Activated CD4-positive, CD25-positive, alpha-beta regulatory T cell treated with anti-CD3 and anti-CD28 coated beads, Interleukin-2, amount 50 U/mL, for 16 hours (primary cell): ENCODE results near the gene HKDC1.
A peak's percentile ranks its signal among the peaks of the same experiment; 100 is the strongest.
"Not testable (repeated sequence)": the region's sequence is repeated elsewhere in the genome, so short reads cannot be mapped to it uniquely, and the experiment has no call there.

Source experiments
- DNase-seq: peaks from one replicate; pipeline ENCODE4 v3.0.0-alpha.2; 2020; ENCODE audit warnings: low read depth, low spot score

HKDC1 gene, protein sequence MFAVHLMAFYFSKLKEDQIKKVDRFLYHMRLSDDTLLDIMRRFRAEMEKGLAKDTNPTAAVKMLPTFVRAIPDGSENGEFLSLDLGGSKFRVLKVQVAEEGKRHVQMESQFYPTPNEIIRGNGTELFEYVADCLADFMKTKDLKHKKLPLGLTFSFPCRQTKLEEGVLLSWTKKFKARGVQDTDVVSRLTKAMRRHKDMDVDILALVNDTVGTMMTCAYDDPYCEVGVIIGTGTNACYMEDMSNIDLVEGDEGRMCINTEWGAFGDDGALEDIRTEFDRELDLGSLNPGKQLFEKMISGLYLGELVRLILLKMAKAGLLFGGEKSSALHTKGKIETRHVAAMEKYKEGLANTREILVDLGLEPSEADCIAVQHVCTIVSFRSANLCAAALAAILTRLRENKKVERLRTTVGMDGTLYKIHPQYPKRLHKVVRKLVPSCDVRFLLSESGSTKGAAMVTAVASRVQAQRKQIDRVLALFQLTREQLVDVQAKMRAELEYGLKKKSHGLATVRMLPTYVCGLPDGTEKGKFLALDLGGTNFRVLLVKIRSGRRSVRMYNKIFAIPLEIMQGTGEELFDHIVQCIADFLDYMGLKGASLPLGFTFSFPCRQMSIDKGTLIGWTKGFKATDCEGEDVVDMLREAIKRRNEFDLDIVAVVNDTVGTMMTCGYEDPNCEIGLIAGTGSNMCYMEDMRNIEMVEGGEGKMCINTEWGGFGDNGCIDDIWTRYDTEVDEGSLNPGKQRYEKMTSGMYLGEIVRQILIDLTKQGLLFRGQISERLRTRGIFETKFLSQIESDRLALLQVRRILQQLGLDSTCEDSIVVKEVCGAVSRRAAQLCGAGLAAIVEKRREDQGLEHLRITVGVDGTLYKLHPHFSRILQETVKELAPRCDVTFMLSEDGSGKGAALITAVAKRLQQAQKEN

DNA sequence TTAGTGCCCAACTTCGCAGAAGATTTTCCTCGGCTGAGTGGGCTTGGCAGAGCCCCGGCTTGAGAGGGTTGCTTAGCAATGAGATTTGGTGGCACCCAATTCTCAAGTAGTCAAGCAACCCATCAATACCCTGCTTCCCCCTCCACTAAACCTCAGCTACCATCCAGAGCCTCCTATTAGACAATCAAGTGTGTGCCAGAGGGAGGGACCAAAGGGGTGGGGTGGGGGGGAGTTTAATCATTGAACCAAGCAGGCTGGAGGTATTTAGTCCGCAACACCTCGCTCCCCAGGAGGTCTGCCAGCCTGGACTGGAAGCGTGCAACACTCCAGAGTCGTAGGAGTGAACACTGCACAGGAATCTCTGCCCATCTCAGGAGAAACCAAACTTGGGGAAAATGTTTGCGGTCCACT, at the start of gene HKDC1:
TSS of gene HKDC1 (plus strand) at position 292 of the 411 bp plus-strand sequence. CDS start at position 396, 104 bp downstream.
- DNase-seq: no peak

DNA sequence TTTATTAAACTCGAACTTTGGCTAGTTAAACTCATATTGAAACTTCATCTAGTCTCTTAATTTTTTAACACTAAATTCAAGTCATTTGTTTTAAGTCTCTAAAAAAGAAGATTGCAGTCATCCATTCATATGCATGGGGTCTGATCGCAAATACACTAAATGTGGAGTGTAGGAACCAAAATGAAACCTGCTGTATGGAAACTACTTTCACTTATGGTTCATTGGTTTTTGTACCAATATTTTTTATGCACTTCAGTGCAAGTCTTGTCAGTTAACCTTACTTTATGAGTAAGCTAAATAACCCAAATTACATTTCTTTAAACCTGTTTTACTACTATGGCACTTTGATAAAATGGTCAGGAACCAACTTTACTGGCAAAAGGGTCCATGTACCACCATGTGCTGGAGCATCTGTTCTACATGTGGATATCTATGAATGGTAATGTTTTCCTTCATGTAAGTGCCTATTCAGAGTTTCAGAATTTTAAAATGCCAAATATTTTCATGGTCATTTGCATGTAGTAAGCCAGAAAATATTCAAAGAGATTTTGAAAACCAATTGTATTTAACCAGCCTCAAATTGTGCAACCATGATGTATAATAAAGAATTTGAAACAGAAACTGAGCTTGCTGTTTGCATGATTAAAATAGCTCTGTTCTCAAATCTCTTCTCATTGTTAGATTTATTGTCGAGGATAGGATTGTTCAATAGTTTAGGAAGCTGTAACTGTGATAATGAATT, 47.7 kb upstream of the HKDC1 start:
- no peak for DNase-seq

DNA sequence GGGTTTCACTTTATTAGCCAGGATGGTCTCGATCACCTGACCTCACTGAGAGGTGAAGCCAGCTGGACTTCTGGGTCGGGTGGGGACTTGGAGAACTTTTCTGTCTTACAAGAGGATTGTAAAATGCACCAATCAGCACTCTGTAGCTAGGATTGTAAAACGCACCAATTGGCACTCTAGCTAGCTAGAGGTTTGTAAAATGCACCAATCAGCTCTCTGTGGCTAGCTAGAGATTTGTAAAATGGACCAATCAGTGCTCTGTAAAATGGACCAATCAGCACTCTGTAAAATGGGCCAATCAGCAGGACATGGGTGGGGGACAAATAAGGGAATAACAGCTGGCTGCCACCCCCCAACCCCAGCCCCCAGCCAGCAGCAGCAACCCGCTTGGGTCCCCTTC, 44.8 kb upstream of the HKDC1 start:
- not testable (repeated sequence) for DNase-seq

DNA sequence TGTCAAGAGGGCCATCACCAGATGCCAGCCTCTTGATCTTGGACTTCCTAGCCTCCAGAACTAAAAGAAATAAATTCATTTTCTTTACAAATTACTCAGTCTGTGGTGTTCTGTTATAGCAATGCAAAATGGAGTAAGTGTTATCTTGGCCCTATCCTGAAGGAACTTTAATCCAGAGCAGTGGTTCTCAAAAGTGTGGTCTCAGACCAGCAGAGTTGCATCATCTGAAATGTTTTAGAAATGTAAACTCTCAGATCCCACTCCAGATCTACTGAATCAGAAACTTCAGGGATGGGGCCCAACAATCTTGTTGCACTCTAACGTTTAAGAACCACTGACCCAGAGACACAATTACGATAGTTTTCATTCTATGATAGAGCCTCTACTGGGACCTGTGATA, 43.3 kb upstream of the HKDC1 start:
- no peak for DNase-seq

DNA sequence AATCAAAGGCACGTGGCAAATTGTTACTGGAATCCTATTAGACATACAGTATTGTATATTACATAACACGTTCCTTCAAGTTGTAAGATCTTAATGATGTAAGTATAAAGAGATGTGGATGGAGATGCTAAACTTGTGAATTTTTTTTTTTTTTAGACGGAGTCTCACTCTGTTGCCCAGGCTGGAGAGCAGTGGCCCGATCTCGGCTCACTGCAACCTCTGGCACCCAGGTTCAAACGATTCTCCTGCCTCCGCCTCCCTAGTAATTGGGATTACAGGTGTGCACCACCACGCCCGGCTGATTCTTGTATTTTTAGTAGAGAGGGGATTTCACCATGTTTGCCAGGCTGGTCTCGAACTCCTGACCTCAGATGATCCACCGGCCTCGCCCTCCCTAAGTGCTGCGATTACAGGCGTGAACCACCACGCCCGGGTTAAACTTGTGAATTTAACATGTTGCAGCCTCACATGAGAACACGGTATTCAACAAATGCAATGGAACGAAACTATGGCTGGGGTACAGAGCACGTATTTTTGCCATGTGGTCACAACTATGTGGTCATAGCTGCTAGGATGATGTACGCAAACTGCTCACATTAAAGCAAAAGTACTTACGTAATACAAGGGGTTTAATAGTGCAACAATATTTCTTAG, 40.9 kb upstream of the HKDC1 start:
- peak; percentile 5 for DNase-seq

DNA sequence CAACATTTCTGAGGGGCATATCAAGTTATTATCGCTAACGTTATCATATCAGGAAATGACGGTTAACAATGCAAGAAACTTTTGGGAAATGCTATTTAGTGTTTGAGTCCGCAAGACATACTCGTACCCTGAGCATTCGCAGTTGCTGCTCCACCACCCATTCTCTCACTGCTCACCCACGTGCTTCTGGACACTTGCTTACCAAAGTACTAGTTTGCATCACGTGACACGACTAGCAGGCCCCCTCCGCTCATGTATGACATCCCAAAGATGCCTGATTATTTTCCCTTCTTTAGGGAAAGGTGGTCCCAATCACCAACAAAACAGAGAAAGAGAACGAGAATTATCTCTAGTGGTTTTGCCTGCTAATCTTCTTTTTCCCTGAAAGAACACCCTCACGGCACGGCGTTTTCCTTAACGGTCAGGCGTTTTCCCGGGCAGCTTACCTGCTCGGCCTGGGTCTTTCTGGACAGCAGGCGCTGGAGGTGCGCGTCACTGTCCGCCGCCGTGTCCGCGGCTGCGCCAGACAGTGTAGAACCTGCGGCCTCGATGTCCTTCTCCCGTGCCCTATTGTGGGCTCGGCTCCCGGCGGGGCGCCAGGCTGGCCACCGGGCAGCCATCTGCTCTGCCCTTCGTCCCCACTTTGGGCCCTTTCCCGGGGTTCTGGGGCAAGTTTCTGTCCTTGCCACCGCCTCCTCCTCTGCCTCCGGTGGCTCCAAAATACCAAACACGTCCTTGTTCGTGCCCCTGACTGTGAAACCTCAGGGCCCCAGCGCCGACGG, 40.2 kb upstream of the HKDC1 start, which contains the start of gene SUPV3L1:
TSS of gene SUPV3L1 (plus strand) at position 492 of the 782 bp plus-strand sequence. CDS start at position 550, 58 bp downstream.
- peak; percentile 75 for DNase-seq

DNA sequence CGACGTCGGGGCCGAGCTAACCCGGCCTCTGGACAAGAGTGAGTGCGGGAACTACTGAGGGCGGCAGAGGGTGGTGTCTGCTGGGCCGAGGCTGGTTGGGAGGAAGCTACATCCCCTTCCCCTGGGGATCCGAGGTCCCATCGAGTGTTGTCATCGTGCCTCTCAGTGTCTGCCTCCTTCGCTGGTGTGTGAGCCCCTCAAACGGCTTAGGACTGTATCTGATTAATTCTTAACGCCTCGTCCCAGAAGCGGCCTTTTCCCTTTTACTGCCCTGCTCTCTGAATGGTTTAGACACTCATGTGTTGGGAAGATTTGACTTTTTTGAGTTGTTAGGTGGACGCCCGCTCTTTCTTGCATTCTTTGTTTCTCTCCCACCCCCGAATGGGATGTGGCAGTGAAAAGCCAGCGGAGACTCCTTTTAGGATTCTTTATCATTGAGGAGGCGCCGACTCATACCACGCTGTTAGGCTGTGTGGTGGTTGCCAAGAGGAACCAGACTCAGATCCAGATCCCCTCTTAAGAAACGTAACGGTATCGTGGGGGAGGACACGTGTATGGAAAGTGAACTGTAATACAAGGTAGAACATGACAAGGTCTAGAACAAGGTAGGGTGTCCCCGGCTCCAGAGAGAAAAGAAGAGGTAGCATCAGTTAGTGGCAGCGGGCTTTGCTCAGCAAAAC, 39.5 kb upstream of the HKDC1 start:
- DNase-seq: peak; percentile 1

DNA sequence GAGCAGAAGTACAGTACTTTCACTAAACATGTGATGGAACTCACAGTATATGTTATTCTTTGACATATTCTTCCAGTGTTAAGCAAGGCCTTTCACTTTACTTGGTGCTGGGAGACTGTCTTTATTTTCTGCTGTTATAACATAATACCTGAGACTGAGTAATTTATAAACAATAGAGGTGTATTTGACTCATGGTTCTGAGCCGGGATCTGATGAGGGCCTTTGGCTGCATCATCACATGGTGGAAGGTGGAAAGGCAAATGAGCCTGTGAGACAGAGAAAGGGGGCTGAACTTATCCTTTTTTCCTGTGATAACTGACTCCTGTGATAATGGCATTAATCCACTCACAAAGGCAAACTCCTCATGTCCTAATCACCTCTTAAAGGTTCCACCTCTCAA, 38.7 kb upstream of the HKDC1 start:
- DNase-seq: no peak

DNA sequence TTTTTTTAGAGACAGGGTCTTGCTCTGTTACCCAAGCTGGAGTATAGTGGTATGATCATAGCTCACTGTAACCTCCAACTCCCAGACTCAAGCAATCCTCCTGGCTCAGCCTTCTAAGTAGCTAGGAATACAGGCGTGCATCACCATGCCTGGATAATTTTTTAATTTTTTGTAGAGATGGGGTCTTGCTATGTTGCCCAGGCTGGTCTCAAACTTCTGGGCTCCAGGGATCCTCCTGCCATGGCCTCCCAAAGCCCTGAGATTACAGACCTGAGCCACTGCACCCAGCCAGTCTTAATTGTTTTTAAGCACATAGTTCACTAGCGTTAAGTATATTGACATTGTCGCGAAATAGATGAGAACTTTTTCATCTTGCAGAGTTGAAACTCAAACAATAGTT, 38.1 kb upstream of the HKDC1 start:
- no peak for DNase-seq

DNA sequence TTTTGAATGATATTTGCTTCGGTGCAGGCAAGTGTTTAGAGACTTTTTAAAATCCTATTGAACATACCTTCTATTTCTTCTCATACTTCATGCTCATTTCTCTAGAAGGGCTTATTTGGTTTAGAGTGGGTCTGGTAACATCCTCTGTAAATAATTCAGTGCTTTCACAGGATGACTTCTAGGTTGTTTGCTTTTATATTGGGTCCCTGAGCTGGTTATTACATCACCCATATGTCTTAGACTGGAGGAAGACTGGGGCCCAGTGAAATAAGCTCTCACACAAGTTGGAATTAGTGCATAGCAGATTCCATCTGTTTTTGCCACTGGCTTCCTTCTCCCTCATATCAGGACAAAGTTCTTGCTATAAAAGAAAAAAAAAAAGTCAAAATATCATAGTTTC, 33.6 kb upstream of the HKDC1 start:
- DNase-seq: no peak

DNA sequence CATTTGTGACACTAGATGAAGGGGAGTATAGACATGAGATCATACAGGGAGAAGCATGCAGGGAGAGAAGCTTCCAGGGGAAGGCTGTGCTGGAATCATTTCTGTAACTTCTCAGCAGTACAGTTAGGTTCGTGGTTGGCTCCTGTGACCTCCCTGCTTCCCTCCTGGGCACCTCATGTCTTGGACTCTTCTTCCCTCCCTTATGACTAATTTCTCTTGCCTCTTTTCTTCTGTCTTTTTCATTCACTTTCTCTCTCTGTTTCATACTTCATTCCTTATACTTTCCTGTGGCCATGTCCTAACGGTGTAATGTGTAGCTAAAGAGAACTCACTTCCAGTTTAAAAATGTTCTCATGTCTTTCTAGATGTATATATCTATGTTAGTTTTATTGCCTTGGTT, 19.1 kb upstream of the HKDC1 start:
- DNase-seq: no peak

DNA sequence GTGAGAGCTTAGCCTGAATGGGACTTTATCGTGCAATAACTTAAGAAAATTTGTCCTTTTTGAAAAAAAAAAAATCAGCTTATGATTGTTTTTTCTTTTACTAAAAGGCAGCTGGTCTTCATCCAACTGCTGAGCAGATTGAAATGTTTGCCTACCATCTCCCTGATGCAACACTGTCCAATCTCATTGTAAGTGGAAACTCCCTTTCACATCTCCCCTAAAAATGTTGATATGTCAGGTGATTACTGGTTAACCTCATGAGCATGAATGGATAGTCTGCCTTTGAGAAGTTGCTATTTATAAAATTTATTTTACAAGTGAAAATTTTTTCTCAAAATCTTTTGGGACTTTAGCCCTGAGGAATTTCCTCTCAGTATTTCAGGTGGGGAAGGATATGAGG, 17.8 kb upstream of the HKDC1 start:
- DNase-seq: no peak

DNA sequence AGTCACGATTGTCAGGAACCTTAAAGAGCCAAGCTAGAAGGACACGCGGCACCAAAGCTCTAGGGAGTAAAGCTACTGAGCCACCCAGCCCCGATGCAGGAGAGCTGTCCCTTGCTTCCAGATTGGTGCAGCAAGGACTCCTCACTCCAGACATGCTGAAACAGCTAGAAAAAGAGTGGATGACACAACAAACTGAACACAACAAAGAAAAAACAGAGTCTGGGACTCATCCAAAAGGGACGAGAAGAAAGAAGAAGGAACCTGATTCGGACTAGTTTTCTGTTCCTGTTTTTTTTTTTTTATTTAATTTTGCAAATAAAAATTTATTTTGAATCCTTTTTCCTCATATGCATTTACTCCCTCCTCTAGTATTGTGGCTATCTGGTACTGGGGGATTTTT, 11.4 kb upstream of the HKDC1 start:
- DNase-seq: no peak

DNA sequence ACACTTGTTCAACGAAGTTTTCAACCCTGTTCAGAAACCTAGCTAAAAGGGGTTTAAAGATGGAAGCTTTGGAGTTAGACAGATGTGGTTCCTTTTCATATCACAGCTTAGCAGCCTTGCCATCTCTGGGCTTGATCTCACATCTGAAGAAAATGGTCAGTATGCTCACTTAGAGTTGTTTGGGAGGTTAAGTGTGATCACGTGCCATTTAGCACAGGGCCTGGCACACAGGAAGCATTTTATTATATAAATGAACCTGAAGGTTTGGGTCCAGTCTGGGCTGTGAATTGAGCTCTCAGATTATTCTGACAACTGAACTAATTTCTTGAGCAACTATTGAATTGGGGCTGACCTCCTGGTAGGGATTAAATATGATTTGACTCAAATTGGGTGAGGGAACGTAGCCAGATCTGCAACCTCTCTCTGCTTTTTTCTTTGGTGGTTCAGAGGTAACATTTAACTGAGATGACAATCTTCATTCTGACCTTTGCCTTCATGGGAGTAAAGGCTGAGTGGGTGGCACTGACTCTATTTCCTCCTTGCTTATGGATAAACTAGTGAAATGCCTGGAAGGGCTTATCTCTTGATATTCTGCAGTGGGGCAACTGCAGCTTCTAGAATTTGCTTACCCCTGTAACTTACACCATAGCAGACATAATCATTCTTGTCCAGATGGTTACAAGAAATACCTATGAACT, 10.2 kb upstream of the HKDC1 start:
- DNase-seq: no peak

DNA sequence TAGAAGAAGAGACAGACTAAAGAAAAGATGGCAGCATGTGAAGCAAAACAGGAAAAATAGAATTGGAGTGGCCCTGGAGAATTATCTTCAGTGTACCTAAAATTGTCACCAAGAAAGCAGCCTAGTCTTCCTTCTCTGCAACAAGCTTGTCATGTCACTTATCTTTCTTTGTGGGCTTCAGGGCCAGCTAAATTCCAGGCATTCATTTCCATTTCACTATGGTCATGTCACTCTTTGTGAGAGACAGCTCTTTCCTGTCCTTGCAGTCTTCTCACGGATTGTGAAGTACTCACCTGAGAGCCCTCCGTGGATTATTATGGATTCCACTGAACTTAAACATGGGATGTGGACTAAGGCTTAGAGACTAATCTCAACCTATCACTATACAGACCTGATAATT, 9.0 kb upstream of the HKDC1 start:
- no peak for DNase-seq

DNA sequence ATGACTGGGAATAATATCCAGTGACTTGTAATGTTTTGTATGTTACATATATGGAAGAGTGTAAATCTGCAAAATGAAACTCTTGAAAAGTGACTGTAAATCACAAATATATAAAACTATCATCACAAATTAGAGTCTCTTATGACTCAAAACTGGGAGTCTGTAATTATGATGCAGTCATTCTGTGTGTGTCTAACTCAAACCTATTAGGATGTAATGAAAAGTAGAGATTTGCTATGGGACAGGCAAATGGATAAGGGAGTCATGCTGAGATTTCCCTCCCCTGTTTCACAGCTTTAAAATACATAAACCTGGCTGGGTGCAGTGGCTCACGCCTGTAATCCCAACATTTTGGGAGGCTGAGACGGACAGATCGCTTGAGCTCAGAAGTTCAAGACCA, 8.6 kb upstream of the HKDC1 start:
- DNase-seq: no peak

DNA sequence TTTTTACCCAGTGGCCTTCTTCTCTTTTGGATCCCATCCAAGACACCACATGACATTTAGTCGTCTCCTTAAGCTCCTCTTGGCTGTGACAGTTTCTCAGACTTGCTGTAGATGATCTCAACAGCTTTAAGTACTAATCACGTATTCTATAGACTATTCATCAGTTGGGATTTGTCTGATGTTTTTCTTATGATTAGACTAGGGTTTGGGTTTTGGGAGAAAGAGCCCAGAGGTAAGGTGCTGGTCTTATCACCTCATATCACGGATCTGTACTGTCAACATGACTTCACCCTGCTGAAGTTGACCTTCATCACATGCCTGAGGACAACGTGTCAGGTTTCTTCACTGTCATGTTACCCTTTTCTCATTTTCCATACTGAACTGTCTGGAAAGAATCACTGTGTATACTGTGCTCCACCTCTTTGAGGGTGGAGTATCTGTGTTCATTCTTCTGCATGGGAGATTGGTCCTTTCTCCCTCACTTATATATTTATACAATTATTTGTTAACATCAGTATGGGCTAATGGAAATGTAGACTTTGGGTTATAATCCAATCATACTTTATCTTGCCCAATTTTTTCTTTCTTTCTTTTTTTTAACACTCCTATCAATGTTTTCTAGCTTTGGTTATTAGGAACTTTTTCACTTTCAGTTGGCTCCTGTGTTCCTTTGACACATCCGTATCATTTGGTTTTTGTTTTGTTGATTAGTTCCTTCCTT, 6.4 kb upstream of the HKDC1 start:
- DNase-seq: no peak

DNA sequence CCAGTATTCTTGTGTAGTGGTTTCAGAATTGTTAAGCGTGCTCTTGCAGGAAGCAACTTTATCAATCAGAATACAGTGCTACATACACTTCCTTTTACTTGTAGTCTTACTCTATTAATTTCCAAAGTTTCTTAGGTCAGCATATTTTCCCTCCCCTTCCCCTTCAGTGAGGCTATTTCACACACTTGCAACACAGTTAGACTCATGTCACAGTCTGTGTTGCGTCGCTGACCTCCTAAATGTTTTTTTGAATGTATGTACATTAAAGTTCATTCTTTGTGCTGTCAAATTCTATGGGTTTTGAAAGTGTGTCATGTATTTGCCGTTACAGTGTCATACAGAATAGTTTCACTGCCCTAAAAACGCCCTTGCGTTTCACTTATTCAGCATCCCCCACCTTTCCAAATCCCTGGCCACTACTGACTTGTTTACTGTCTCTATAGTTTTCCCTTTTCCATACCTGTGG, 5.4 kb upstream of the HKDC1 start:
- DNase-seq: no peak
